ENCODE data around the gene HS3ST4.

GRCh38 chr16:25823891-25824290, 132.1 kb downstream of the HS3ST4 start:
- TF ChIP-seq CTCF (conservative IDR thresholded peaks at IDR 0.05; ENCODE audit: low read depth in 2 of 2) (no peak), POLR2AphosphoS5 (IDR thresholded peaks at IDR 0.05; ENCODE audit: low read depth) (no peak), ZNF114 (CRISPR knock-in tag; IDR thresholded peaks at IDR 0.05) (no peak), REST (IDR thresholded peaks at IDR 0.05; ENCODE audit: unreplicated experiment) (no peak), EZH2 (IDR thresholded peaks at IDR 0.05; ENCODE audit: low read depth, unreplicated experiment) (no peak)
